K562 (cell line): ENCODE results near the gene NT5DC1. TPM values are rescaled to one million over a fixed set of nuclear protein-coding genes. Genes with fewer than 3 reads are reported as not detected.

Source experiments
- ATAC-seq: fragments of 200-7000 bp; cut with Tn5 transposase; 3 replicates; pipeline ENCODE4 v1.9.1; 2020; ENCODE audit warnings: moderate library complexity
- BruUV-seq: library from RNA; stranded (reverse); fragments of 400-500 nt; replicated peaks from 2 replicates; lab custom pipeline; 2021; lab: Mats Ljungman, UMichigan
- CTCF ChIA-PET: fragments of 300-600 bp; formaldehyde crosslinking; extraction: SDS; loops from one replicate; lab custom pipeline; 2021; ENCODE audit warnings: low intra/inter-chr PET ratio; lab: Yijun Ruan, JAX
- POLR2A ChIA-PET: fragments of 300-600, 350-650 bp; sonication (Branson Sonifier 250); formaldehyde crosslinking; extraction: SDS; loops from one replicate; lab custom pipeline; 2021; ENCODE audit warnings: antibody characterized with exemption, inconsistent platforms; lab: Yijun Ruan, JAX
- DNase-seq, 4 experiments: peaks; one replicate each; pipeline versions ENCODE4 v3.0.0 to v3.0.0-alpha.2; 2011 to 2018; ENCODE audit warnings: low spot score in 3 of 4, mixed read lengths in 3 of 4; ENCODE audit errors: extremely low read depth in 1 of 4
- FAIRE-seq: peaks from 2 replicates; lab custom pipeline; 2011; peaks lifted over from hg19 to GRCh38; lab: Jason Lieb, UNC
- H2AFZ ChIP-seq: 2 replicates; pipeline ENCODE4 v1.6.0; 2011; ENCODE audit warnings: low read depth, low read length, control low read depth, inconsistent platforms
- H3K27ac ChIP-seq: fragments of 200-600 bp; 3 replicates; pipeline ENCODE4 v1.8.0; 2011; ENCODE audit warnings: low read depth, mild to moderate bottlenecking, control low read depth, inconsistent platforms, low read length, moderate library complexity, mixed read lengths; ENCODE audit errors: extremely low read depth
- H3K27me3 ChIP-seq, 2 experiments: fragments of 300-600 bp in 1 of 2; 2 replicates in 1 of 2; 3 replicates in 1 of 2; pipeline versions ENCODE4 v1.6.0 to v1.8.0; 2011; ENCODE audit warnings: inconsistent platforms in 2 of 2, low read length in 2 of 2, mild to moderate bottlenecking in 1 of 2, mixed read lengths in 1 of 2, moderate library complexity in 1 of 2; ENCODE audit not compliant: control insufficient read depth in 2 of 2, insufficient read depth in 2 of 2
- H3K36me3 ChIP-seq: fragments of 300-600 bp; 3 replicates; pipeline ENCODE4 v1.8.0; 2011; ENCODE audit warnings: mild to moderate bottlenecking, low read length, inconsistent platforms; ENCODE audit not compliant: control insufficient read depth, insufficient read depth
- H3K4me1 ChIP-seq, 2 experiments: fragments of 200-600 bp in 1 of 2; replicated peaks in 1 of 2; 2 replicates in 1 of 2; 3 replicates in 1 of 2; pipeline versions ENCODE4 v1.5.1 to v1.8.0; 2011; ENCODE audit warnings: inconsistent platforms in 2 of 2, low read length in 2 of 2, mild to moderate bottlenecking in 1 of 2, mixed read lengths in 1 of 2, moderate library complexity in 1 of 2; ENCODE audit not compliant: control insufficient read depth in 2 of 2, insufficient read depth in 2 of 2
- H3K4me2 ChIP-seq: 2 replicates; pipeline ENCODE4 v1.6.1; 2011; ENCODE audit warnings: low read length, control low read depth, inconsistent platforms, mixed read lengths; ENCODE audit not compliant: insufficient read depth
- H3K4me3 ChIP-seq: fragments of 200-600 bp; sonication (generic), shearing (Covaris generic); 2 replicates; pipeline ENCODE4 v1.5.1; 2016; ENCODE audit warnings: control low read depth, inconsistent platforms
- H3K79me2 ChIP-seq: fragments of 200-600 bp; 3 replicates; pipeline ENCODE4 v1.8.0; 2011; ENCODE audit warnings: low read length, inconsistent platforms; ENCODE audit not compliant: control insufficient read depth, insufficient read depth
- H3K9ac ChIP-seq, 2 experiments: 2 replicates each; pipeline versions ENCODE4 v1.6.0 to v1.6.1; 2011; ENCODE audit warnings: low read depth in 2 of 2, low read length in 2 of 2, control low read depth in 1 of 2, inconsistent platforms in 1 of 2, mild to moderate bottlenecking in 1 of 2, mixed read lengths in 1 of 2; ENCODE audit not compliant: insufficient read depth in 1 of 2
- H3K9me1 ChIP-seq: one replicate; pipeline ENCODE4 v1.6.0; 2011; ENCODE audit warnings: inconsistent platforms, mild to moderate bottlenecking, low read length, moderate library complexity; ENCODE audit not compliant: control insufficient read depth, insufficient read depth
- H3K9me3 ChIP-seq: replicated peaks from 2 replicates; pipeline ENCODE4 v1.5.1; 2011; ENCODE audit warnings: low read depth, low read length, inconsistent platforms; ENCODE audit not compliant: control insufficient read depth, insufficient read depth
- H4K20me1 ChIP-seq: replicated peaks from 2 replicates; pipeline ENCODE4 v1.6.1; 2011; ENCODE audit warnings: low read length, inconsistent platforms, mixed read lengths; ENCODE audit not compliant: control insufficient read depth, insufficient read depth
- CBFA2T3 ChIP-seq: fragments of 450-650 bp; IDR thresholded peaks from 2 replicates; pipeline ENCODE4 v1.6.1; 2017
- KDM1A ChIP-seq, 2 experiments: fragments of 450-650 bp; IDR thresholded peaks; 2 replicates each; pipeline ENCODE4 v1.6.1; 2016; ENCODE audit warnings: mild to moderate bottlenecking in 2 of 2
- MYC ChIP-seq, 2 experiments: fragments of 250-450 bp in 1 of 2; sonication (Bioruptor Pico) in 1 of 2; IDR thresholded peaks; 2 replicates each; pipeline versions ENCODE4 v1.5.1 to v1.6.1; 2012 to 2021; ENCODE audit warnings: low read depth in 2 of 2, borderline replicate concordance in 1 of 2, improper control_type of control experiment in 1 of 2, low read length in 1 of 2, mild to moderate bottlenecking in 1 of 2, moderate library complexity in 1 of 2
- TCF3 ChIP-seq: sonication (generic); formaldehyde crosslinking; IDR thresholded peaks from 2 replicates; pipeline ENCODE4 v1.4.0; 2020; ENCODE audit warnings: mild to moderate bottlenecking, missing genetic modification reagents
- ZNF764 ChIP-seq: fragments of 250-450 bp; sonication (Bioruptor Pico); IDR thresholded peaks from 2 replicates; pipeline ENCODE4 v1.4.0; 2020; ENCODE audit warnings: low read depth, mild to moderate bottlenecking, moderate library complexity
- WGBS: fragments of 100-300 bp; shearing (Covaris generic); methylation state at CpG from one replicate; pipeline ENCODE4 v1.1.6; 2016; ENCODE audit warnings: low coverage, mixed read lengths; ENCODE audit not compliant: insufficient coverage; ENCODE audit errors: missing lambda C conversion rate; 5-methylcytosine and 5-hydroxymethylcytosine counted together
- in situ Hi-C: fragments of 300-500 bp; cut with MboI; formaldehyde crosslinking; loops from 4 replicates; pipeline ENCODE4 v1.15.0; 2018; ENCODE audit warnings: inconsistent platforms, mixed read lengths
- intact Hi-C: fragments of 100-400 bp; cut with micrococcal nuclease; formaldehyde crosslinking; loops from 2 replicates; pipeline ENCODE4 v1.14.2; 2022
- polyA plus RNA-seq, 8 experiments: library from polyadenylated mRNA; depleted of rRNA in 4 of 8; stranded (reverse) in 5 of 8; unstranded in 3 of 8; fragments of >200 nt; fragmentation: Nextera tagmentation in 2 of 8; fragmentation: Illumina TruSeq in 1 of 8; extraction: Ambion mirVana in 2 of 8; extraction: Trizol in 1 of 8; gene quantifications; 2 replicates each; pipeline versions ENCODE4 v1.2.1 to v1.2.3, GENCODE V29; 2011 to 2014; ENCODE audit warnings: inconsistent platforms in 1 of 8, missing spikeins in 1 of 8
- total RNA-seq, 7 experiments: library from RNA; depleted of rRNA in 6 of 7; stranded (reverse); fragments of >200 nt in 6 of 7; fragmentation: Illumina TruSeq in 2 of 7; extraction: Trizol in 2 of 7; gene quantifications; 2 replicates each; pipeline versions ENCODE4 v1.2.1 to v1.2.3, GENCODE V29; 2011 to 2021; ENCODE audit warnings: low replicate concordance in 1 of 7
- TF ChIP-seq, protein P1 (sequence below): sonication (generic); formaldehyde crosslinking; IDR thresholded peaks from 2 replicates; pipeline ENCODE4 v1.8.0; 2022; ENCODE audit warnings: mild to moderate bottlenecking, missing genetic modification reagents
- TF ChIP-seq, protein P2 (sequence below): fragments of 250-450 bp; sonication (Bioruptor Pico); IDR thresholded peaks from 2 replicates; pipeline ENCODE4 v1.4.0; 2020

The NT5DC1 gene
- total and polyA plus RNA-seq, 9 of the 15 experiments (the other 6 are each of a cell fraction or from before 2014, with no cell fraction given): 4.9 to 28.5 (median 16.3) TPM

DNA sequence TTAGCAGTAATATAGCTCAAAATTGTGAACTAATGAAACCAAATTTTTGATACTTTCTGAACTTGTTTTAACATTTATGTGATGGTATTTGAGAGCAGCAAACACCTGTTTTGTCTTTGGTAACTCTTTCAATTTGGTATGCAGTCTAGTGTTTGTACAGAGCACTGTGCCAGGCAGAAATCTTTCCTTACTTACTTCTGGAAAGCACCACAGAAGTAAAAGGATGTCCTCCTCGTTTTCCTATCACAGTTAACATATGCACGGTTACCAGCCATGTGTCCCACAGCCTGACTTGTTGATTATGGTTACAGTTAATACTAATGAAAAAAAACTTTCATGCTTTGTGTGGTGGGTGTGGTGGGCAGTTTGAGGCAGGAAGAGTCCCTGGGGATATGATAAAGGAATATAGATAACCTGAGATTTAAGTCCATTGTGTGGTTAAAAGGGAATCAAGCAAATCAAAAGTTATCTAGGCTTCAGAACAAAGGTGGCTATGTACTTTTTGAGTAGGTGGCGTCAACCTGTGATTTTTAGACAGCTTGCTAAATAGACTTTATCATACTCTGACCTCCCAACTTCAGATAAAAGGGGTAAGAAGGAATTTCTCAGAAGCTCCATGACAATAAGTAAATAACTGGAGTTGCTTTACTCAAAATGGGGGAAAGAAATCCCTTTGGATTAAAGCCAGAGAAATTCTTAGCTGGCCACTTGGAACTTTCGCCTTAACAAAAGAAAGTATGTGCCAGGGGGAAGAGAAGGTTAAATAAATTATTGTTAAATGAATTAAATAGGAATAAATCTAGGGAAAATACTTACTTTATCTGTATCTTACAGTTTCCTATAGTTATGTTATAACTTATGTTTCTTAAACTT is 45.4 kb downstream of the NT5DC1 start:
- Histone ChIP-seq H2AFZ (no peak overlapping the region), H3K27me3 (no peaks in the 10 kb centered on the region), H4K20me1 (no peaks in the 10 kb centered on the region), H3K27ac (no peak overlapping the region), H3K9ac (no peak overlapping the region), H3K79me2 (no peaks in the 10 kb centered on the region), H3K4me3 (no peak overlapping the region), H3K4me2 (no peak overlapping the region), H3K36me3 (no peaks in the 10 kb centered on the region), H3K9me1 (no peaks in the 10 kb centered on the region), H3K9me3 (no peaks in the 10 kb centered on the region), H3K4me1 (peaks cover 0 to 10% of the 10 kb centered on the region in 2 experiments; a peak in 2 of 5 replicates)
- 38% methylated on average over 4 of the region's 4 CpGs for WGBS
- intact Hi-C loops (no loop called here), in situ Hi-C loops (no loop called here)
- ATAC-seq (no peak), FAIRE-seq (peak; percentile 40), DNase-seq (no peak)
- TF ChIP-seq MYC (IDR thresholded peaks at IDR 0.05; ENCODE audit: low read depth, low read length) (no peak), MYC (CRISPR knock-in tag; IDR thresholded peaks at IDR 0.05; ENCODE audit: borderline replicate concordance, low read depth) (no peak), KDM1A (IDR thresholded peaks at IDR 0.05) (0 out of 4 replicates have a peak, but pooled peaks of 1 of the 2 experiments have one; percentile 16), CBFA2T3 (peak; percentile 14; the same call in 1 of the 2 replicates), TCF3 (CRISPR knock-in tag) (peak; percentile 7; the same call in 1 of the 2 replicates), ZNF764 (CRISPR knock-in tag) (no peak)
- TF ChIP-seq, protein P1, sequence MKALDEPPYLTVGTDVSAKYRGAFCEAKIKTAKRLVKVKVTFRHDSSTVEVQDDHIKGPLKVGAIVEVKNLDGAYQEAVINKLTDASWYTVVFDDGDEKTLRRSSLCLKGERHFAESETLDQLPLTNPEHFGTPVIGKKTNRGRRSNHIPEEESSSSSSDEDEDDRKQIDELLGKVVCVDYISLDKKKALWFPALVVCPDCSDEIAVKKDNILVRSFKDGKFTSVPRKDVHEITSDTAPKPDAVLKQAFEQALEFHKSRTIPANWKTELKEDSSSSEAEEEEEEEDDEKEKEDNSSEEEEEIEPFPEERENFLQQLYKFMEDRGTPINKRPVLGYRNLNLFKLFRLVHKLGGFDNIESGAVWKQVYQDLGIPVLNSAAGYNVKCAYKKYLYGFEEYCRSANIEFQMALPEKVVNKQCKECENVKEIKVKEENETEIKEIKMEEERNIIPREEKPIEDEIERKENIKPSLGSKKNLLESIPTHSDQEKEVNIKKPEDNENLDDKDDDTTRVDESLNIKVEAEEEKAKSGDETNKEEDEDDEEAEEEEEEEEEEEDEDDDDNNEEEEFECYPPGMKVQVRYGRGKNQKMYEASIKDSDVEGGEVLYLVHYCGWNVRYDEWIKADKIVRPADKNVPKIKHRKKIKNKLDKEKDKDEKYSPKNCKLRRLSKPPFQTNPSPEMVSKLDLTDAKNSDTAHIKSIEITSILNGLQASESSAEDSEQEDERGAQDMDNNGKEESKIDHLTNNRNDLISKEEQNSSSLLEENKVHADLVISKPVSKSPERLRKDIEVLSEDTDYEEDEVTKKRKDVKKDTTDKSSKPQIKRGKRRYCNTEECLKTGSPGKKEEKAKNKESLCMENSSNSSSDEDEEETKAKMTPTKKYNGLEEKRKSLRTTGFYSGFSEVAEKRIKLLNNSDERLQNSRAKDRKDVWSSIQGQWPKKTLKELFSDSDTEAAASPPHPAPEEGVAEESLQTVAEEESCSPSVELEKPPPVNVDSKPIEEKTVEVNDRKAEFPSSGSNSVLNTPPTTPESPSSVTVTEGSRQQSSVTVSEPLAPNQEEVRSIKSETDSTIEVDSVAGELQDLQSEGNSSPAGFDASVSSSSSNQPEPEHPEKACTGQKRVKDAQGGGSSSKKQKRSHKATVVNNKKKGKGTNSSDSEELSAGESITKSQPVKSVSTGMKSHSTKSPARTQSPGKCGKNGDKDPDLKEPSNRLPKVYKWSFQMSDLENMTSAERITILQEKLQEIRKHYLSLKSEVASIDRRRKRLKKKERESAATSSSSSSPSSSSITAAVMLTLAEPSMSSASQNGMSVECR (CRISPR knock-in tag): no peak
- TF ChIP-seq, protein P2, sequence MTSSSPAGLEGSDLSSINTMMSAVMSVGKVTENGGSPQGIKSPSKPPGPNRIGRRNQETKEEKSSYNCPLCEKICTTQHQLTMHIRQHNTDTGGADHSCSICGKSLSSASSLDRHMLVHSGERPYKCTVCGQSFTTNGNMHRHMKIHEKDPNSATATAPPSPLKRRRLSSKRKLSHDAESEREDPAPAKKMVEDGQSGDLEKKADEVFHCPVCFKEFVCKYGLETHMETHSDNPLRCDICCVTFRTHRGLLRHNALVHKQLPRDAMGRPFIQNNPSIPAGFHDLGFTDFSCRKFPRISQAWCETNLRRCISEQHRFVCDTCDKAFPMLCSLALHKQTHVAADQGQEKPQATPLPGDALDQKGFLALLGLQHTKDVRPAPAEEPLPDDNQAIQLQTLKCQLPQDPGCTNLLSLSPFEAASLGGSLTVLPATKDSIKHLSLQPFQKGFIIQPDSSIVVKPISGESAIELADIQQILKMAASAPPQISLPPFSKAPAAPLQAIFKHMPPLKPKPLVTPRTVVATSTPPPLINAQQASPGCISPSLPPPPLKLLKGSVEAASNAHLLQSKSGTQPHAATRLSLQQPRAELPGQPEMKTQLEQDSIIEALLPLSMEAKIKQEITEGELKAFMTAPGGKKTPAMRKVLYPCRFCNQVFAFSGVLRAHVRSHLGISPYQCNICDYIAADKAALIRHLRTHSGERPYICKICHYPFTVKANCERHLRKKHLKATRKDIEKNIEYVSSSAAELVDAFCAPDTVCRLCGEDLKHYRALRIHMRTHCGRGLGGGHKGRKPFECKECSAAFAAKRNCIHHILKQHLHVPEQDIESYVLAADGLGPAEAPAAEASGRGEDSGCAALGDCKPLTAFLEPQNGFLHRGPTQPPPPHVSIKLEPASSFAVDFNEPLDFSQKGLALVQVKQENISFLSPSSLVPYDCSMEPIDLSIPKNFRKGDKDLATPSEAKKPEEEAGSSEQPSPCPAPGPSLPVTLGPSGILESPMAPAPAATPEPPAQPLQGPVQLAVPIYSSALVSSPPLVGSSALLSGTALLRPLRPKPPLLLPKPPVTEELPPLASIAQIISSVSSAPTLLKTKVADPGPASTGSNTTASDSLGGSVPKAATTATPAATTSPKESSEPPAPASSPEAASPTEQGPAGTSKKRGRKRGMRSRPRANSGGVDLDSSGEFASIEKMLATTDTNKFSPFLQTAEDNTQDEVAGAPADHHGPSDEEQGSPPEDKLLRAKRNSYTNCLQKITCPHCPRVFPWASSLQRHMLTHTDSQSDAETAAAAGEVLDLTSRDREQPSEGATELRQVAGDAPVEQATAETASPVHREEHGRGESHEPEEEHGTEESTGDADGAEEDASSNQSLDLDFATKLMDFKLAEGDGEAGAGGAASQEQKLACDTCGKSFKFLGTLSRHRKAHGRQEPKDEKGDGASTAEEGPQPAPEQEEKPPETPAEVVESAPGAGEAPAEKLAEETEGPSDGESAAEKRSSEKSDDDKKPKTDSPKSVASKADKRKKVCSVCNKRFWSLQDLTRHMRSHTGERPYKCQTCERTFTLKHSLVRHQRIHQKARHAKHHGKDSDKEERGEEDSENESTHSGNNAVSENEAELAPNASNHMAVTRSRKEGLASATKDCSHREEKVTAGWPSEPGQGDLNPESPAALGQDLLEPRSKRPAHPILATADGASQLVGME (CRISPR knock-in tag): no peak
- POLR2A ChIA-PET: no interaction called here
- CTCF ChIA-PET: no interaction called here
- no TSS peak for BruUV-seq
